ENCODE data around the gene CORO6.

The CORO6 gene

DNA sequence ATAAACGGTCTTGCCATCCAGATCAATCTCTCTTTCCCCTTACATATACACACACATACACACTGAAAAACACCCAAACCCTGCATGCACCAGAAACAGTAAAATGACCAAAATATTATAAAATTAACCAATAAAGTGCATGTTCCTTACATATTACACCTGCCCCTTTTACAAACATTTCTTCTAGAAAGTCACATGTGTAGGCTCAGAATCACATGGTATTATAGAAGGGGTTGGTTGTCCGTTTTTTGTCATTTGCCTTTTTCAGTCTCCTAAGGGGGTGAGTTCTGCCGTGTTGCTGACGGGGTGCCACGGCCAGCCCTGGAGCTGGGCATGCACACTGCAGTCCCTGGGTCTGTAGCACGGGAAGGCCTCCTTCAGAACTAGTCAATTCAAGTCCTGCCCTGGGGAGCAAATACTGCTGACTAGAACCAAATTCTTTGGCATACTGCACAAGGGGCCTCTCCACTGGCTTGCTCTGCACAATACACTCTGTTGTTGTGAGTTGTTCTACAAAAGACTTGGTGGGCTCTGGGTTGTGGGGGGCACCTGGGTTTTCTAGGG is 8.0 kb upstream of the CORO6 start:
- no peak for DNase-seq

DNA sequence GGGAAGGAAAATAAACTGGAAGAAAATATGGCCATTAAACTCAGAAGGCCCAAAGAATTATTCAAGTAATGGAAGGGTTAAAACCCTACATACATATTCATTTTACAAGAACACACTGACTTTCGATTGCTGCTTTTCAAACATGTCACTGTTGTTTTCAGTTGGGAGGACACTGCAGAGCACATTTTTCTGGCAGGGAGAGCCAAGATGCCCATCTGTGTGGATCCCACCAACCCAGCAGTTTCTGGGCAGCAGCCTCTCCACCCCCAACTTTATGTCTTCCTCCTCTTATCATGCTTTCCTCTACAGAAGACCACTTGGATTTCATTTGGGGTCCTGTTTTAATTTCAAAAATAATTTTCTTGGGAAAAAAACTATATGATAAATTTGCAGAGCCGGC is 7.1 kb upstream of the CORO6 start:
- DNase-seq = no peak

DNA sequence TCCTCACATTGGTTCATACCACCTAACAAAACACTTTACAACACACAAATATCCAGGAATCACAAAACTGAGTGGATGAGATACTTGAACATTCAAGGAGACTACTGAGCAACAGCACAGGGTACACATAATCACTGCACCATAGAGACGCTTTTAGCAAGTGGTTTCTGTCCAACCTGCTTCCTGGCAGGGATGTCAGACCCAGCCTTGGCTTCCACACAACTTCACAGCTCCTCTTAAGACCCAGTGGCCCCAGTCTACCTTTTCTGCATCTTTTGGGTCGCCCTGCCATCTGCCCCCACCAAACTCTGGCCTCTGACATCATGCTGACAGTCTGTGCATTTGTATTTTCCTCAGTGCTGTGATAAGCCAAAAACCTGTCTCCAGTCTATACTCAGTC is 5.9 kb upstream of the CORO6 start:
- DNase-seq = no peak

DNA sequence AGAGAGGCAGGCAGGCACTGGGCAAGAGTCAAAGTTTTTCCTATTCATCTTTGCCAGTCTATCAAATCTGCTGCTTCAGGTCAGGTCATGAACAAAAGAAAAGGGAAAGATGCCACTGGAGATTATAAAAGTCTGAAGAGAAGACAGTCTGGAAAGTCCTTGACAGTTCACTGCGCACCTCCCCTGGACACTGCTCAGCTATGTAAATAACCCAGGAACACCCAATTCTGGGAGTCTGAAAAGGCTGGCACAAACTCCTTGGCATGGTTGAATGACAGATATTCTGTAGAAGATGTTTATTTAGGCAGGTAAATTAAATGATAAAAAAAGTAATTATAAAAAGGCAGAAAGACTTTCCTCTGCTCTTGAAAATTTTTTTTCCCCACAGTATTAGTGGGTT is 5.2 kb upstream of the CORO6 start:
- no peak for DNase-seq

DNA sequence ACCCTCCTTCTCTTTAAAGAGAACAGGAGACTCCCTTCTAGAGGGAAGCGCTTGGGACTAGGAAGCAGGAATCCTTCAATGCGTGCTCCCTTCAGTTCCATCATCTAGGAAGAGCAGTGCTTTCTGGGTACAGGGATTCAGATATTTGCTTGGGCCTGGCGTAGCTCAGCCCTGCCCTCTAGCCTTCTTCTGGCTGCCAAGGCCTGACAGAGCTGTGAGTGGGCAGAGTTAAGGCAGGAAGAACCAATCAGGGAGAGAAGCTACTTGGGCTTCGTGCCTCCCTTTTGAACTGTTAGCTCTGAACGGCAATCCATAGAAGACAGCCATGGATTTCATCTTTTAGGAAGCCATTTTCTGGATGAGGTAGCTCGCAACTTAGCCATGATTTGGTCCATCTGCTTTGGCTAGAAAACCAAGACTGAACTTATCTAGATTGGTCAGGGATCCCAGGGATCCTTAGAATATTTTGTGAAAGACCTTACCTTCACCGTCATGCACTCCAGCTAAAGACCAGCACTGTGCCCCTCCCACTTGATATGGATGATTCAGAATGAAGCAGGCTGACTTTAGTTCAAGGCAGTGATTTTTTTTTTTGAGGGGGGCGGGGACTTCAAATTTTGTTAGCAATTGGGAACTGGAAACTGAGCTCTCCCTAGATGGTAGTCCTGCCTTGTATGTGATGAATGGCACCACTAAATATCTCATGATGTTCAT is 2.5 kb upstream of the CORO6 start:
- peak; percentile 12 for DNase-seq

DNA sequence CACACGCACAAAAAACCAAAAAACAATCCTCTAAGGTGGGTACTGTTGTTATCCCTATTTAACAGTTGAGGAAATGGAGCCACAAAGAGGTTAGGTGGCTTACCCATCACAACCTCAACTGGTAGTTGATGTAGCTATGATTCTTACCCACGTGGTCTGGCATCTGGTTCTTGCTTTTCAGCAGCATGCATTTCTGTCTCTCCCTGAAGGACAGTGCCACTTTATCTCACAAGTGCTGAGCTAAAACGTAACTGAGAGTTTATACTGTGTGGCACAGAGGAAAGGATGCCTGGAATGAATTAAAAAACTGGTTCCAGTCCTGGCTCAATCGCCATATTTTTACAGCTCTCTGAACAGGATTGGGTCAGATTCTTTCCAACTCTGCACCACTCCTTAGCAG is 1.9 kb upstream of the CORO6 start:
- DNase-seq = no peak

DNA sequence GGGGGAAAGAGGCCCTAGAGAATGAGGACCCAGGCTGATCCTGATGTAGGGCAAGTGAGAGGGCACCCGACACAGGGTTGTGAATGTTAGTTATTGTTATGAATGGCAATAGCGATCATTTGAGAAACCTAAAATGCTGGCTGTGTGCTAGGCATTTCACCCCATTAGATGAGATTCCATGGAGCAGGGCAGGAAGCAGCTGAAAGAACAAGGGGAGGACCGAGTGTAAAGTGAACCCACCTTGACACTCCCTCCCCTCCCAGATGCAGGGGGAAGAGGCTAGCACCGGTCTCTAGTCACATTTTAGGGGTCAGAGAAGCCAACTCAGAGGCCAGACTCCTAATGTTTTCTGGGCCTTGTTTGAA is 553 bp upstream of the CORO6 start:
- no peak for DNase-seq

DNA sequence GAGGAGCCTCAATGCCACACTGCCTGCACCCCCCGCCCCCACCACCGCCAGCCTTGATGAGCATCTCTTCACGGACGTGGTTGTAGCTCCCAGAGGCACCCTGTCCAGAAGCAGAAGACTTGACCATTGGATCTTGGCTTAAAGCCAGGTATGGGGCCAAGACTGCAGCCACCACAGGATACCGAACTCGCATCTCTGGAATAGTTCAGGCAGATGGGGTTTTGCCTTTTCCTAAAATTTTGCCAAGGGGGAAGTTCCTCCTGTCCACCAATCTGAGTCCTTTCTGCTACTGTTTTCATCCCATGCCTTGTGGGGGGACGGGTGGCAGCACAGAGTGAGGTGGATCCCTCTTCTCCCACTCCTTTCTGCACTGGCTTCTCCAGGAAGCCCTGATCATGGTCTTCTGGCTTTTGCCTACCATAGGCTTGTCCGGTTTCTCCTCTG is 939 bp downstream of the CORO6 start:
- DNase-seq = no peak

DNA sequence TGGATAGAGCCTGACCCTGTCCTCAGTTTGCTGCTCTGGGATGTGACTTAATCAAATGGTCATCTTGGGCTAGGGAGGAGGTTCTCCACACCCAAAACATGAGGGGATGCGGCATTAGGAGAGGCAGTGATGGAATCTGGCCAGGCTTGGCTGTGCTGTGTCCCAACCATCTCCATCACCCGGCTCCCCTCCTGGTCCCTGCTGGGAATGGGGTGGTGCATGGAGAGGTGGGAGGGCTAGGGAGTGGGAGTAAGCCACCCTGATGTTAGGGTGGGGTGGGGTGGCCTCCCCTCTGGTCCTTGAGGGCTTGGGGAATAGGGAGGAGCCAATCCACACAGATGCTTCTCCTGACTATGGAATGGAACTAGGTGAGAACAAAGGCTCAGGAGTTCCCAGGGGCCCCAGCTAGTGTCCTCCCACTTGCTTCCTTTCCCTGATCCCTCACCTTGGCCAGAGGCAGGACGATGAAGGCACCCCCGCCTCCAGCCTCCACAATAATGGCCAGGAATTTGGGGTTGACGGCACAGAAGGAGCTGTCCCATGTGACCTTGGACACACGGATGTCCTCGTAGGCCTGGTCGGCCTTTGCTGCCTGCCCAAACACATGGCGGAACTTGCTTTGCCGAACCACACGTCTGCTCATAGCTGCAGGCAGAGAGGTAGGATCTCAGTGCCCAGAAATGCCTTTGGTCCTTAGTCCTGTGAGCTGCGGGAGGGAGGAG is 1.8 kb downstream of the CORO6 start:
- DNase-seq = no peak

DNA sequence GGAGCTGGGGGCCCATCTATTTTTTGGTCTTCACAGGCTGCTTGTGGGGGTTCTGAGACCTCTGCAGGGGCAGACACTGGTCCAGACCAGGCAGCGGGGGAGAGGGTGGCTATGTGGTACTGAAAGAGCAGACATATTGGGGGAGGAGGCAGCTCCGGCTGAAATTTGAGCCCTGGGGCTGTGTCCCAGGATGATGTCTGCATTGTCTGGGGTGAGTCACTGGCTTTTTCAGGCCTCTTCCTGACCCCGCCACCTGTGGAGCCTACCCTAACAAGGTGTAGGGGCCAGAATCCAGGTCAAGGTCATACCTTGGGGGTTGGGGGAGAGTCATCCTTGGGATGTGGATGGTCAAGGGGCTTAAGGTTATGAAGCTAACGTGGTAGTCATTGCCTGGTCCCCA is 2.4 kb downstream of the CORO6 start:
- DNase-seq = no peak

DNA sequence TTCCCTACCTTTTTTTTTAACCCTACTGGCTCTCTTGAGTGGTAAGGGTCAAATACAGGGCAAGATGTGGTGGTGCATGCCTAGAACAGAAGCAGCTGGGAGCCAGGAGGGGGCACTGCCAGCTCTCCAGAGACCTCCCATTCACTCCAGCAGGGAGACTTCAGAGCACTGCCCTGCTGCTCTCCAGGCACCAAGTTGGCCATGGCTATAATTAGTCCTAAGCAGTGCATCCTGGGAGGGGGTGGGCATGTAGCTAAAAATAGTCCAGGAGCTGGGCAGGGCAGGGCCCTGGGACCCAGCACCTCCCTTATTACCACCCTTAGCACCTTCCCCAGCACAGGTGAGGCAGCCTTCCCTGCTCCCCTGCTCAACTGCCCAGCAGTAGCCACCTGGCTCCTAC is 3.5 kb downstream of the CORO6 start:
- no peak for DNase-seq

DNA sequence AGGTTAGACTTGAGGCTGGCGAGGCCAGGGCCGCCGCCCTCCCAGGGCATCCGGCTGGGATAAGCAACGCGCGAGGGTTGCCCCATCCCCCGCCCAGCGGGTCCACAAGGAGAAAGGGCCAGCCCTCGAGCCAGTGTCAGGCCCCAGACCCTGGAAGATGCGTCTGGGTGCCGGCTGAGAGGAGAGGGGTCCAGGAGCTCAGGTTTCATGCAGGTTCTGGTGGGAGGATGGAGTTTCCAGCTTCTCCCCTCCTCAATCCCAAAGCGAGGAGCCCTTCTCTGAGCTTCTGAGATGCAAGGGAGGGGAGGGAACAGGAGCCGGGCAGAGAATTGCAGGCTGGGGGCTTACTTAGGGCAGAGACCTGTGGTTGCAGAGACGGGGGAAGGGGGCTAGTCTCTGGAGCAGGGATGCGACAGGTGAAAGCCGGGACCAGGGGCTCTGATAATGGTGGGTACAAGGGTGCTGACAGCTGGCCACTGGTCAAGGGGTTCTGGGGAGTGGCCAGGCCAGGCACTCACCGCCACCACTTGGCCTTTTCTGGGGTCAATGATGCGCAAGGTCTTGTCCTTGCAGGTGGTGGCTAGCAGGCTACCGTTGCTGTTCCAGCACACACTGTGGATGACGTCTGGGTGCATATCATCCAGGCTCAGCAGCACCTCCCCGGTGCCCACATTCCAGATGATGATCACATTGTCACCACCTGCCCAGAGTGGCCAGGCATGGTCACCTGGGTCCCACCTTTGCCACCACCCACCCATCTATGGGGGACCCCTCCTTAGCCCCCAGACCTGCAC is 4.2 kb downstream of the CORO6 start:
- no peak for DNase-seq

DNA sequence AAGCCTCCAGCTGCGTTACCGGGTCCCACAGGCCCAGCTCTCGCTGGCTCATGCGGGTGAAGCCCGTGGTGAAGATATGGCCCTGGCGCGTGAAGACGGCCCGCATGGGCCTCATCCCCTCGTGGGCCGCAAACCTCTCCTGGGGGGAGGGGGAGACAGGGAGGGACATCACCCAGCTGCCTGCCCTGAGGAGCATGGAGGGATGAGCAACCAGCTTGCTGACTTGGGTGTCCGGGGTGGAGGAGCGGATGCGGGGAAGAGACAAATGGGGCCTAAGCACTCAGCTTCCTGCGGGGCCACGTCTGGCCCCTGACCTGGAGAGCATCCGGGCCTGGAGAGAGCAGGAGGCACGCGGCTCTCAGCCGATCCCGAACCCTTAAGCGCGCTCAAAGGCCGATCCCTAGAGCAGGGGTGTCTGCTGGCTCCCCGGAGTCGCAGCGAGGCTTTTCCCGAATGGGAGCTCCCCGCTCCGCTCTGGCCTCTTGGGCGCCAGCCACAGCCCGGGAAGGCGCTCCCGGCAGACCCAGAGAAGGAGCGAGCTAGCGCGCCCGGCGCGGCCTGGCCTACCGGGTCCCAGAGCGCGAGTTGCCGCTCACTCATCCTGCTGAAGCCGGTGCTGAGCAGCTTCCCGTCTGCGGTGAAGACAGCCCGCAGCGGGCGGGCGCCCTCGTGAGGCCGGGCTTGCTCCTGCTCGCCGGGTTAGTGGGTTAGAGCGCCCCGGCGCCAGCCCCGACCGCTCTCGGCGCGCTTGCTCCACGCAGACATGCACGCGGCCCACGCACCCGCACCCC is 5.0 kb downstream of the CORO6 start:
- peak; percentile 92 for DNase-seq

DNA sequence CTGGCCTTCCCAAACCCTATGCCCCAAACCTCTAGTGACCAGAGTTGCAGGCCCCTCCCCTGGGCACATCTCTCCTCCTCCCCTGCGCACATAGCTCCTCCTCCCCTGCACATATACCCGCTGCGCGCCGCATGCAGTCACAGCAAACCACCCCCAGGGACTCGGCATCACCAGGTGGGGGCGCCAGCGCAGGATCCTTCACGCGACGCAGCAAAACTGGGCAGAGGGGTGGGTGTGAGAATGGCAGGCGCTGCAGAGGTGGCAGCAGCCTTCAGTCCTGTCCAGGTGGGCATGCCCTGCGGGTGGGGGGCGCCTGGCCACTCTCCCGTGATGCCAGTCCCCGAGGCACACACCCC is 5.6 kb downstream of the CORO6 start:
- peak; percentile 85 for DNase-seq

DNA sequence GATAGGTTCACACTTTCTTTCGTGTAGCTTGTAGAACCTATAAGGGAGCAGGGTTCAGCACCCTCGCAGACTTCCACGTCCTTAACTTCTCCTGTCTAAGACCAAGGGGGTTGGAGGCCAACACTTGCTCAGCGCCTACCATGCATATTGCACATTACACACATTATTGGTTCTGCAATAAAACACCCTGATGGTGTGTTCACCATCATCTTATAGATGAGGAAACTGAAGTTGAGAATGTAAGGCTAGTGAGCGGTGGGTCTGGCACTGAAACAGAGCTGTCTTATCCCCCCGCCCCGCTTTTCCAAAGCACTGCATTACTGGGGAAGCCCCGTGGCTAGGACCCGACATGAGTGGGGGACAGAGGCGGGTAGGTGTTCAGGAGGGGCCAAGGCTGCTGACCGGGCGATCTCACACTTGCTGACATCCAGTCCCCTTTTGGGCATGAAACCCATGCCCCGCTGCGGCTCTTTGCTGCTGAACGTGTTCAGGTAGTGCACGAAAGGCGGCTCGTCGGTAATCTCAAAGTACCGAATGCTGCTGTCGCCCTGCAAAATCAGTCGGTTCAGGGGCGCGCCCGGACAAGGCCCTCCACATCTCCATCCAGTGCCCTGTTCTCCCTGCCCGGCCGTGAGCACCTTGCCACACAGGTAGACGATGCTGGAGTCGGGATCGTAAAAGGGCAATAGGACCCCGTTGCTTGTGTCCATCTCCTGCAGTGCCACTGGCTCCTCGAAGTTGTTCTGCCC is 6.2 kb downstream of the CORO6 start:
- DNase-seq = no peak

DNA sequence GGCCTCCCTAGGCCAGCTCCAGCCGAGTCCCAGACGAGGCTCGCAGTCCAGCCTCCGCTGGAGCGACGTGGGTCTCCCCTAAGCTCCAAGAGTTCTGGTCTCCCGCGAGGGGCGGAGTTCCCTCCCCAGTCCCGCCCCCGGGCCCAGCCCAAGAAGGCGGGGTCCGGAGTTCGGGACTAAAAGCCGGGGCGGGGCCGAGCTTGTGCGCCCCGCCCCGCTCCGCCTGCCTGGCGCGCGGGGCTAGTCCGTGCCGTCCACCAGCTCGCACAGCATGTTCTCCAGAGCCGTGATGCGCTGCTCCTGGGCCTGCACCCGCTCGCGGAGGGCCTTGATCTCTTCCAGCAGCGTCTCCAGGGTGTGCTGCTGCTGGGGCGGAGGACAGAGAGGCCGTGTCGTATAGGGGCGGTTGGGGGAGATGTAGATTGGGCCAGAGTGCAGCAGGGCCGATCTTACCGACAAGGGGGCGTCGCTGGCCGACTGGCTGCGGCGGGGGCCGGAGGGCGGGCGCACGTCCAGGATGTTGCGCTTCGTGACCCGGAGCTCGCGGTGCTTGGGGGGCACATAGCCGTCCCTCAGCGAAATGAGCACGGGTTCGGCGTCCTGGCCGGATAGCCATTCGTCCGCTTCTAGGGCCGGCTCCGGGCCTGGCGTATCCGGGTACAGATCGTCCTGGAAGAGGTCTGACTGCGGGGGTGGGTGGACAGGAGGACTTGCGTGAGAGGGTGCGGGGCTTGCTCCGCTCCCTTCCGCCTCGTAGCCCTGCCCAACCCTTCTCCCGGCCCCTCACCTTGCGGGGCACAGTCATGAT is 7.0 kb downstream of the CORO6 start:
- peak; percentile 94 for DNase-seq

DNA sequence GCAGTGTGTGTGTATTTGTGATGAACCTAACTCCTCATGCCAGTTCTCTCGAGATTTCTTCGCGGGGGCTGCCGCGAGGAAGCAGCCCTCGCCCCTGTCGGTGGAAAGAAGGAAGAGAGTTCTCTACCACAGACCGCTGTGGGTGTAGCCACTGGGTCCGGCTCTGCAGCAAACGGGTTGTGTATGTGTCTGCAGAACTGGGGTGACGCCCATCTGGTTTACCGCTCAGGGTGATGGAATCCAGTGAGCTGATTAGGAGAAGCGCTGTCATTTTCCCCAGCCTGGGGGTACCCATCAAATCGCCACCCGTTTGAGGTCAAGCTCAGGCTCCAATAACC is 7.7 kb downstream of the CORO6 start:
- peak; percentile 58 for DNase-seq

DNA sequence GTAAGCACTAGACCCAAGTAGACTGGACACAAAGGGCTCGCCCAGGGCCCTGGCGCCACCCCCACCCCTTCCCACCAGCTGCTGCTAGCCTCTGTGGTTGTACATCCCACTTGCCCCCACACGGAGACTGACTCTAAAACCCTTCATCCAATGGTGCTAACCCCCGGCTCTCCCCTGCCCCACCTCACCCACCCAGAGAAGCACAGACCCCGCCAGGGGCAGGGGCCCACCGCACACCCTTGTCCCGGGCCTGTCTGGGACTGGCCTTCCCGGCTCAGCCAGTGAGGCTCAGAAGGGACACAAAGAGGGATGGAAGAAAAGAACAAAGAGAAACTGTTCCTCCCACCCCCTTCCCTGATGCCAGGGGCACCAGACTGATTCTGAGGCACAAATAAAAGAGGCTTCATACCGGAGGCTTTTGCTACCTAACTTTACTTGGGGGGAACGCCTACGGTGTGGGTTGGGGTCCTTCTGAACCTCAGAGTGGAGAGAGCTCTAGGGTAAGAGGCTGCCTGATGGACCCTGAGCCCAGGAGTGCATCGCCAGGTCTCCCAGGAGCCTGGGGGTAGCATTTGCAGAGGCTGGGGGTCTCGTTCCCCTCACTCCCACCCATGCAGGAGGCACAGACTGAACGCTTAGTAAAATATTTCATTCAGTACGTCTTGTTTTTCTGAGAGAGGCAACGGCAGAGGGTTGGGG is 8.2 kb downstream of the CORO6 start:
- no peak for DNase-seq

DNA sequence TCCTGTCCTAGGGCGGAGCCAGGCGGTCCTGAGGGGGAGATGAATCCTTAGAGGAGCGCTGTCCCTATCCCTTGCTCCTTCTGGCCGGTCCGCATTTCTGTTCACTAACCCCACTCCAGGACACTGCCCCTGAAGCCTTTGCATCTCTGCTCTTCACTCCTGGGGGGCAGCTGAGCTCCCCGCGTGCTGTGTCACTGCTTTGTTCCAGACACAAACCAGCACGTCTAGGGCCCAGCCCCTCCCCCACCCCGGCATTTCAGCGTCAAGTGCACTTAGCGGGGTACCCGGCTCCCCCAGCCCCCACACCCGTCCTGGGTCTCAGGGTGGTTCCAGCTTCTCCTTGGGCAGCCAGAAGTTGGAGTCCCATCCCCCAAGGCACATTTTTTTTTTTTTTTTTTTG is 8.9 kb downstream of the CORO6 start:
- no peak for DNase-seq

DNA sequence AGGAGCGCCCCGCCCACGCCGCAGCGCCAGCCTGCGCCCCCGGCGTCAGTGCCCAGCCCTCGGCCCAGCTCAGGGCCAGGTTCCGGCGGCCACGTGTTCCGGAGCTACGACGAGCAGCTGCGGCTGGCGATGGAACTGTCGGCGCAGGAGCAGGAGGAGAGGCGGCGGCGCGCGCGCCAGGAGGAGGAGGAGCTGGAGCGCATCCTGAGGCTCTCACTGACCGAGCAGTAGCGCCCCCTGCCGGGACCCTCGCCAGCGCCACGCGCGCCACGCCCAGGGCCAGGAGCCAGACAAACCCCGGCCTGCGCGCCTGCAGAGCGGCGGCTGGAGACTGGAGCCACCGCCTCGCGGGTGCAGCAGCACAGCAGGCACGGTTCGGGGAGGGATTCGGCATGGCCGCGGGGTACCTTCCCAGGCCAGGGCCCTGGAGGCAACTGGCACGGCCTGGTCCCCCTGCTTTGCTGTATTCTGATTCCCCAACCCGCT is 9.3 kb downstream of the CORO6 start:
- DNase-seq = peak; percentile 96
